Colonic mucosa (tissue), 4 donors: Measurements from ENCODE around the gene FBN3. TPM values are rescaled to one million over a fixed set of nuclear protein-coding genes. Genes with fewer than 3 reads are reported as not detected.

ENCODE experiments used
- DNase-seq: peaks from one replicate; pipeline ENCODE4 v3.0.0-alpha.2; 2020
- H3K27ac ChIP-seq: fragments of 200-600 bp; one replicate; pipeline ENCODE4 v1.8.0; 2021
- H3K27me3 ChIP-seq: fragments of 200-600 bp; one replicate; pipeline ENCODE4 v1.8.0; 2021
- H3K36me3 ChIP-seq: fragments of 200-600 bp; one replicate; pipeline ENCODE4 v1.8.0; 2021
- H3K4me1 ChIP-seq: fragments of 200-600 bp; one replicate; pipeline ENCODE4 v1.8.0; 2021; ENCODE audit warnings: mild to moderate bottlenecking
- H3K4me3 ChIP-seq: fragments of 200-600 bp; one replicate; pipeline ENCODE4 v1.8.0; 2021
- H3K9ac ChIP-seq, 2 donors: one replicate each; pipeline ENCODE4 v1.7.0; 2013; ENCODE audit warnings: control low read depth in 2 of 2, low read depth in 2 of 2, low read length in 2 of 2
- H3K9me3 ChIP-seq: fragments of 200-600 bp; one replicate; pipeline ENCODE4 v1.8.0; 2021
- CTCF ChIP-seq: fragments of 200-600 bp; IDR thresholded peaks from one replicate; pipeline ENCODE4 v1.8.0; 2022; ENCODE audit warnings: antibody characterized with exemption, mild to moderate bottlenecking
- intact Hi-C: fragments of 100-400 bp; cut with DNase I; formaldehyde crosslinking; loops from one replicate; pipeline ENCODE4 v1.14.1; 2022
- total RNA-seq, 2 donors: library from RNA; stranded (reverse); fragmentation: NEBNext Ultra II Directional in 1 of 2; extraction: Animal tissue kit (Norgen Biotek cat#: 25700) in 1 of 2; gene quantifications; one replicate each; pipeline ENCODE4 v1.2.1, GENCODE V29; 2021
- donor health status: healthy.
- donor health status: DM: no; HTN: no; CAD: no.
- donor health status: DM: no; HTN: no; CAD: no.

The FBN3 gene
- total RNA-seq, 2 donors from 2014 or later: 0.05 TPM; not detected in 1

- intact Hi-C loops: no loop called here
- no peak overlapping the region for H3K27ac ChIP-seq
These were observed 95.2 kb downstream of the FBN3 start for GRCh38 chr19:8054169-8054568.

GRCh38 chr19:8052464-8052859 lies 96.9 kb downstream of the FBN3 start, which contains the start of gene CCL25:
CCL25 (plus strand) TSS chr19:8052760; CDS start chr19:8053050, 290 bp downstream.
- intact Hi-C loops: no loop called here
- H3K9ac ChIP-seq: no peak within 1 kb of the TSS
- no peaks in the 10 kb centered on the region for H3K36me3 ChIP-seq
- no peaks in the 10 kb centered on the region for H3K9me3 ChIP-seq
- no peak within 1 kb of the TSS for H3K27ac ChIP-seq
- DNase-seq: no peak
- no peak within 1 kb of the TSS for H3K4me3 ChIP-seq
- peaks cover 6% of the 10 kb centered on the region for H3K4me1 ChIP-seq
- no peaks in the 10 kb centered on the region for H3K27me3 ChIP-seq
- no peak for TF ChIP-seq CTCF

More at GRCh38 chr19:8054169-8054568, 95.2 kb downstream of the FBN3 start:
- Histone ChIP-seq H3K36me3 (no peaks in the 10 kb centered on the region), H3K9ac (no peak overlapping the region), H3K27me3 (no peaks in the 10 kb centered on the region), H3K9me3 (no peaks in the 10 kb centered on the region), H3K4me3 (no peak overlapping the region), H3K4me1 (peaks cover 6% of the 10 kb centered on the region)
- no peak for TF ChIP-seq CTCF
- no peak for DNase-seq

GRCh38 chr19:8050274-8051096 lies 98.9 kb downstream of the FBN3 start:
- peak overlapping the region; percentile 27 for H3K4me3 ChIP-seq
- no peaks in the 10 kb centered on the region for H3K9me3 ChIP-seq
- H3K27me3 ChIP-seq: no peaks in the 10 kb centered on the region
- no peak for TF ChIP-seq CTCF
- intact Hi-C loops: no loop called here
- no peak overlapping the region for H3K27ac ChIP-seq
- H3K36me3 ChIP-seq: no peaks in the 10 kb centered on the region
- DNase-seq: peak; percentile 92
- H3K9ac ChIP-seq: no peak overlapping the region
- peaks cover 6% of the 10 kb centered on the region for H3K4me1 ChIP-seq

- TF ChIP-seq CTCF: no peak
- no peak overlapping the region for H3K9ac ChIP-seq
- H3K27me3 ChIP-seq: no peaks in the 10 kb centered on the region
- H3K27ac ChIP-seq: no peak overlapping the region
- H3K9me3 ChIP-seq: no peaks in the 10 kb centered on the region
- no peaks in the 10 kb centered on the region for H3K36me3 ChIP-seq
- no peak for DNase-seq
- intact Hi-C loops: no loop called here
- no peak overlapping the region for H3K4me3 ChIP-seq
- H3K4me1 ChIP-seq: peaks cover 6% of the 10 kb centered on the region
These were observed 102.7 kb downstream of the FBN3 start for GRCh38 chr19:8046569-8047165.

- TF ChIP-seq CTCF: no peak
- no peak for DNase-seq
- peaks cover 6% of the 10 kb centered on the region for H3K4me1 ChIP-seq
- H3K9ac ChIP-seq: no peak overlapping the region
- H3K27ac ChIP-seq: no peak overlapping the region
- H3K36me3 ChIP-seq: no peaks in the 10 kb centered on the region
- no peaks in the 10 kb centered on the region for H3K9me3 ChIP-seq
- H3K4me3 ChIP-seq: no peak overlapping the region
- intact Hi-C loops: no loop called here
- H3K27me3 ChIP-seq: no peaks in the 10 kb centered on the region
These were observed 103.4 kb downstream of the FBN3 start for GRCh38 chr19:8045872-8046568.
